ENCODE data around the gene ANKRD17.
"Not testable (repeated sequence)": the region's sequence is repeated elsewhere in the genome, so short reads cannot be mapped to it uniquely, and the experiment has no call there.

Gene ANKRD17, protein sequence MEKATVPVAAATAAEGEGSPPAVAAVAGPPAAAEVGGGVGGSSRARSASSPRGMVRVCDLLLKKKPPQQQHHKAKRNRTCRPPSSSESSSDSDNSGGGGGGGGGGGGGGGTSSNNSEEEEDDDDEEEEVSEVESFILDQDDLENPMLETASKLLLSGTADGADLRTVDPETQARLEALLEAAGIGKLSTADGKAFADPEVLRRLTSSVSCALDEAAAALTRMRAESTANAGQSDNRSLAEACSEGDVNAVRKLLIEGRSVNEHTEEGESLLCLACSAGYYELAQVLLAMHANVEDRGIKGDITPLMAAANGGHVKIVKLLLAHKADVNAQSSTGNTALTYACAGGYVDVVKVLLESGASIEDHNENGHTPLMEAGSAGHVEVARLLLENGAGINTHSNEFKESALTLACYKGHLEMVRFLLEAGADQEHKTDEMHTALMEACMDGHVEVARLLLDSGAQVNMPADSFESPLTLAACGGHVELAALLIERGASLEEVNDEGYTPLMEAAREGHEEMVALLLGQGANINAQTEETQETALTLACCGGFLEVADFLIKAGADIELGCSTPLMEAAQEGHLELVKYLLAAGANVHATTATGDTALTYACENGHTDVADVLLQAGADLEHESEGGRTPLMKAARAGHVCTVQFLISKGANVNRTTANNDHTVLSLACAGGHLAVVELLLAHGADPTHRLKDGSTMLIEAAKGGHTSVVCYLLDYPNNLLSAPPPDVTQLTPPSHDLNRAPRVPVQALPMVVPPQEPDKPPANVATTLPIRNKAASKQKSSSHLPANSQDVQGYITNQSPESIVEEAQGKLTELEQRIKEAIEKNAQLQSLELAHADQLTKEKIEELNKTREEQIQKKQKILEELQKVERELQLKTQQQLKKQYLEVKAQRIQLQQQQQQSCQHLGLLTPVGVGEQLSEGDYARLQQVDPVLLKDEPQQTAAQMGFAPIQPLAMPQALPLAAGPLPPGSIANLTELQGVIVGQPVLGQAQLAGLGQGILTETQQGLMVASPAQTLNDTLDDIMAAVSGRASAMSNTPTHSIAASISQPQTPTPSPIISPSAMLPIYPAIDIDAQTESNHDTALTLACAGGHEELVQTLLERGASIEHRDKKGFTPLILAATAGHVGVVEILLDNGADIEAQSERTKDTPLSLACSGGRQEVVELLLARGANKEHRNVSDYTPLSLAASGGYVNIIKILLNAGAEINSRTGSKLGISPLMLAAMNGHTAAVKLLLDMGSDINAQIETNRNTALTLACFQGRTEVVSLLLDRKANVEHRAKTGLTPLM (N-terminal part only)

DNA sequence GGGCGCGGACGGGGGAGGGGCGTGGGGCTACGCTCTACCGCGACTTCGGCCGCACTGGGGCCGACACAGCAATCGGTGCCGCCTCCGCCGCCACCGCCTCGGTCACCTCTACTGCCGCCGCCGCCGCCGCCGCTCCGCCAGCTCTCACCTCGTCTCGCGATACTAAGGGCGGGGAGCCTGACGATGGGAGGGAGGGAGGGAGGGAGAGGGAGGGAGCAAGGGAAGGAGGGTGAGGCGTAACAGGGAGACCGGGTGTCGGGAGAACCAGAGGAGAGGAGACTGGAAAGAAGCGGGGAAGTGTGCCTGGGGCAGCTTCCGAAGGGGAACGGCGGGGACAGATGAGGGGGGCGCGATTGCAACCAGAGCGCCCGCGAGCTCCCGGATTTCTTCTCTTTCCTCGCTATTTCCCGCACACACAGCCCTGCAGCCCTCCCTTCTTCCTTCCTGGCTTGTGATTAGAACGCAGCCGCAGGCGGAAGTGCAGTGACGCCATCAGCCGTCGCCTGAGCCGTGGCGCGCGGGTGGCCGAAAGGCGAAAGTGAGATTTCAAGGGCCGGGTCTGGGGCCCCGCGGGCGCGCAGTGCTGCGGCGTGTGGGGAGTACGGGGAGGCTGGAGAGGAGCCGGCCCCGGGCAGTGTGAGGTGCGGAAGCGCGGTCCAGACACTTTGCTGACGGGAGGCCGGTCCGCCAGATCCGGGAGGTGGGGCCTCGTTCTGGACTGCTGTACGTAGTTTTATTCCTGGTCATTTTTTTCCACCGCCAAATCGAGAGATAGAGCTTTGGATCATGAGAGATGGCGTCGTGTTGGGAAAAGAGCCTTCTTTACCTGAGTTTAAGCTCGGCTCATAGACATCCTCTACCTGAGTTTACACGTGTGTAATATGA lies at the start of gene ANKRD17:
Gene ANKRD17, minus strand, starts transcription at position 113 of the 885 bp plus-strand sequence. CDS start 130 bp downstream, outside the sequence.
- peak; percentile 86 to 87 for DNase-seq (ENCODE audit: low read depth in 2 of 2)

DNA sequence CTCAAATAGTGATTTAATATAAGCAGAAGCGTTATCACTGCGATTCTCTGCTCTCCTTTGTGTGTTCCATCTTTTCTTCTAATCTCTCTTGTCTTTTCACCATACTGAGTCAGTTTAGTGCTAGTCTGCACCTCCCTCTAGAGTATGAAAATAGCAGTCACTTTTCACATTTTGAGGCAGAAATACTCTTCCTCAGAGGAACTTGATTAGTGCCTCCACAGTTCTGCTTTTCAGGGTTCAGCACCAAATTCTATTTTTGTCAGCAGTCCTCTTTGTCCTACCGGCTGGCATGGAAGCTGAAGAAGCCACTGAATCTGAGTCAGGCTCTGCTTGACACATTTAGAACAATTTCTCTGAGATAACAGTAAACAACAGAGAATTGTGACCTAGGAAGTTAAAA lies 49.7 kb upstream of the ANKRD17 start:
- no peak for DNase-seq (ENCODE audit: low read depth in 2 of 2)

GRCh38 chr4:73303711-73304110 lies 45.1 kb upstream of the ANKRD17 start:
- DNase-seq (ENCODE audit: low read depth in 2 of 2) = no peak

GRCh38 chr4:73299548-73300280 lies 41.1 kb upstream of the ANKRD17 start:
- DNase-seq (ENCODE audit: low read depth in 2 of 2) = no peak

GRCh38 chr4:73292661-73293060 lies 34.1 kb upstream of the ANKRD17 start:
- DNase-seq (ENCODE audit: low read depth in 2 of 2) = not testable (repeated sequence)

DNA sequence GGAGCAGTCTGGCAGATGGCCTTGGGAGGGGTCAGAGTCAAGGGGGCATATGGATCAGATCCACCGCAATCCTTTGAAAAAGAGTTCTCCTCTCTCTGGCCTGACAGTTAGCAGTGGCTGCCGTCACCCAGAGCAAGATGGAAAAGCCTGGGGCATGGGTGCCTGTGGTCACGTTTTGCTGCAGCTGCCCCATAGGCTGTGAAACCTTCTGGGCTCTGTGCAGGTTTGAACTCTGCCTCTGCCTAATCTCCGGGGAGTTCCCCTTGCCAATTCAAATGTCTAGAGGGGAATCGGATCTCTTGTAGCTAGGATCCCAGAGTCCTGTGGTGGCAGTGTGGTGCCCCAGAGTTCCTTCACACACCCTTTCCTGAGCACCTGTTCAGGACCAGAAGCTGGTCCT lies 23.4 kb upstream of the ANKRD17 start:
- DNase-seq (ENCODE audit: low read depth in 2 of 2) = no peak

DNA sequence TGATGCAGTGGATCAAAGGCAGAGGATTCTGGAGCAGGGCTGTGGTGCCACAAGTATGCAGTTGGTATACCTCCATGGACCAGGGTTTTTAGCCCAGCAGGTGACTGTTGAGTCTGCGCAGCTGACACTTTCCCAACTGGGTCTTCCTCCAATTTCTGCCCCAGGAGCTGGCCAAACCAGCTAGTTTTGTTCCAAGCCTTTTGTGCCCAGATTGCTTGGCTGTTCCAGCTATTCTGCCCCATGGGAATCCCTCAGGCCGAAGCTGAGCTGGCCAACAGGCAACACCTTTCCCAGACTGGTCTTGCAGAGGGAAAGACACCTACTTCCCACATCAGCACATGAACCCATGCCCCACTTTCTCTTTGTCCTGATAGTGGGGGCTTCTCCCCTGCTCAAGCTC lies 22.8 kb upstream of the ANKRD17 start:
- no peak for DNase-seq (ENCODE audit: low read depth in 2 of 2)

DNA sequence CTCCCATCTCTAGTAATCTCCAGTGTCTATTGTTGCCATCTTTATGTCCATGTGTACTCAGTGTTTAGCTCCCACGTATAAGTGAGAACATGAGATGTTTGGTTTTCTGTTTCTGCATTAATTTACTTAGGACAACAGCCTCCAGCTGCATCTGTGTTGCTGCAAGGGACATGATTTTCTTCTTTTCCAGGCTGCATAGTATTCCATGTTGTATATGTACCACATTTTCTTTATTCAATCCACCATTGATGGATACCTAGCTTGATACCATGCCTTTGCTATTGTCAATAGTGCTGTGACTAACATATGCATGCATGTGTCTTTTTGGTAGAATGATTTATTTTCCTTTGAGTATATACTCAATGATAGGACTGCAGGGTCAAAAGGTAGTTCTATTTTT lies 18.6 kb upstream of the ANKRD17 start:
- no peak for DNase-seq (ENCODE audit: low read depth in 2 of 2)

DNA sequence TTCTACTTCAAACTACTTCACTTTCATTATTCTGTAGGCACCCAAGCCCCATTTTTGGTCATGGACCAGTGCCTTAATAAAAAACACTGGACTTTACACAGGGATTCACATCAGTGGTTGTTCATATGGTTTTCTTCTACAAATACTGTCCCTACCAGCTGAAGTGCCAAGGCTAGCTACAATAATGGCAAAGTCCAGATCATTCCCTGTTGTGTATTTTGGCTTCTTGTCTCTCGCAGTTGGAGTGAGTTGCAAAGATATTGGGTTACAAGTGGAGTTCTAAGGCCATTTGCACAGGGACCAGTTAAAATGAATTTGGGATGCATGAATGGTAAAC lies 16.7 kb upstream of the ANKRD17 start:
- DNase-seq (ENCODE audit: low read depth in 2 of 2) = no peak

DNA sequence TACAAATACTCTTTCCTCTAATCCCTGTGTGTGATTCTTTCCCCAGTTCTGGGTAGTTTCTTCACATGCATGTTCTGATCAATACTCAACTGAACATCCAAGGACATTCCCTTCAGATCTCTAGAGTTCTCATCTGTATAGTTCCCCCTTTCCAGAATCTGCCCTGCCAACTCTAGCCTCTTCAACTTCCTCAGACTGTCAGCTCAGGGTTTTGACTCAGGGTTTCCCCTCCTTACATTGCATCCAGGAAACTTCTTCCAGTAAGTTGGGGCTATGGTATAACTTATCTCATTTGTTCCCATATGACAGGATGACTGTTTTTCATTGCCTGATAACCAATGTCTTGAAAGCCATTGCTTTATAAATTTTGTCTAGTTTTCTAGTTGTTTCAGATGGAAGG lies 14.2 kb upstream of the ANKRD17 start:
- DNase-seq (ENCODE audit: low read depth in 2 of 2) = no peak

GRCh38 chr4:73267050-73267449 lies 8.5 kb upstream of the ANKRD17 start:
- DNase-seq (ENCODE audit: low read depth in 2 of 2) = no peak

- DNase-seq (ENCODE audit: low read depth in 2 of 2) = no peak
Observed at GRCh38 chr4:73259571-73260090, 1.0 kb upstream of the ANKRD17 start.

DNA sequence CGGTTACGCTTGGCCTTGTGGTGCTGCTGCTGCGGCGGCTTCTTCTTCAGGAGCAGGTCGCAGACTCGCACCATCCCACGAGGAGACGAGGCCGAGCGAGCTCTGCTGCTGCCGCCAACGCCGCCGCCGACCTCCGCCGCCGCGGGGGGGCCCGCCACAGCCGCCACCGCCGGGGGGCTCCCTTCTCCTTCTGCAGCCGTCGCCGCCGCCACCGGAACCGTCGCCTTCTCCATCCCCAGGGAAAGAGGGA lies 237 bp downstream of the ANKRD17 start:
- DNase-seq (ENCODE audit: low read depth in 2 of 2) = no peak

- peak; percentile 11 to 22 for DNase-seq (ENCODE audit: low read depth in 2 of 2)
Observed at GRCh38 chr4:73257651-73258435, 755 bp downstream of the ANKRD17 start.

DNA sequence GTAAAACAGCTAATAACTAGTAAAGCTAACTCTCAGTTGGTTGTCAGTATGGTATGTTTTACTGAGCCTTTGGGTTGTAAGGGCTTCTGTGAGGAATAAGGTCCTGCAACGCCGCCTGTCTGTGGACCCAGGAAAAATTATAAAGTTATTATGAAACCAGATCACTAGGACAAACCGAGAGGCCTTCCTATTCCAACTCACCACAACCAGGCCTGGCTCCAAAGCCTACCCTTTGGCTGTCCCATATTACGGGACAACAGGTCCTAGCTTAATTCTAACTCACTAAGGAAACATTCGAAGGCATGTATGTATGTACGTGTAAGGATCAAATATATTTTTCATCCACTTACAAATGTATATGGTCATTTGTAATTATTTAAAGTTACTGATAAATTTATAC lies 1.4 kb downstream of the ANKRD17 start:
- DNase-seq (ENCODE audit: low read depth in 2 of 2) = peak; percentile 38

- DNase-seq (ENCODE audit: low read depth in 2 of 2) = not testable (repeated sequence)
Observed at GRCh38 chr4:73255847-73256246, 2.8 kb downstream of the ANKRD17 start.

- DNase-seq (ENCODE audit: low read depth in 2 of 2) = no peak
Observed at GRCh38 chr4:73252001-73252400, 6.6 kb downstream of the ANKRD17 start.

DNA sequence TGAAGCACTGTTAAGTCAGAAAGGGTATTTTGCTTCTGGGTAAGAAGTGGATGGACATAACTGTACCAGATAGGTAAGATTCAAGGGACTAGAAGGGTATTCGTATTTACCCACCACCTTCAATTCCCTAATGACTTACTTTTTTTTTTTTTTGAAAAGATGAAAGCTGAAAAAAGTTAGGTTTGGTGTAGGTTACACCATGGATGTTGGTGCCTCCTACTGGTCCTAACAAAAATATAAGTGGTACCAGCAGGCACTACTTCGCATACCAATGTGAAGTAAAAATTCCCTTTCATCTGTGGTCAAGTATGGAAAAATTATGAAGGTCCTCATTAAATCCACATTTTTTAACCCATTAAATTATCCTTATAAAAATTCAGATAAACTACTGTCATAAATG lies 7.2 kb downstream of the ANKRD17 start:
- DNase-seq (ENCODE audit: low read depth in 2 of 2) = no peak

DNA sequence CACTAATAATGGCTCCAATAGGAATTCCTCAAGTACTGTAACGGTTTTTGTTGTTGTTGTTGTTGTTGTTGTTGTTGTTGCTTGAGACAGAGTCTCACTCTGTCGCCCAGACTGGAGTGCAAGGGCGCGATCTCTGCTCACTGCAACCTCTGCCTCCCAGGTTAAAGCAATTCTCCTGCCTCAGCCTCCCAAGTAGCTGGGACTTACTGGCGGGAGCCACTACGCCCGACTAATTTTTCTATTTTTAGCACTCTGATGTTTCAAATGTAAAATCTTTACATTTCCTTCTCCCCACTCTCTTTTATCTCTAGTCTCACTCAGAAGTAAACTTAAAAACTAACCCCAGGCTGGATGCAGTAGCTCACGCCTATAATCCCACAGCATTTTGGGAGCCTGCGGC lies 8.0 kb downstream of the ANKRD17 start:
- no peak for DNase-seq (ENCODE audit: low read depth in 2 of 2)

GRCh38 chr4:73248821-73249220 lies 9.8 kb downstream of the ANKRD17 start:
- DNase-seq (ENCODE audit: low read depth in 2 of 2) = no peak
